ENCODE data around the gene C6orf52.

DNA sequence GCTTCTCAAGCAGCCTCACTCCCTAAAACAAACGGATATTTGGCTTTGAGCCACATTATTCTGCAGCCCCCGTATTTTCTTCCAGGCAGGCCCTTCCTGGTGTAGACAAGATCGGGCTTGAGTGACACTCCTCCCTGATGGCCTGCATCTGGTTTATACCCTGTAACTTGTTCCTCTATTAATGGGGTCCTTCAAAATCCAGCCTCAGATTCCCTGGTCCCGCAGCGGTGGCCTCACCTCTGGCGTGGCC, 28.1 kb upstream of the C6orf52 start:
- TF ChIP-seq REST (tag by site-specific recombination; IDR thresholded peaks at IDR 0.05) (no peak), RBAK (tag by site-specific recombination; IDR thresholded peaks at IDR 0.05) (no peak), ZNF560 (tag by site-specific recombination; IDR thresholded peaks at IDR 0.05; ENCODE audit: borderline replicate concordance) (no peak), ZBTB7A (tag by site-specific recombination; IDR thresholded peaks at IDR 0.05; ENCODE audit: low read depth) (no peak)
- TF ChIP-seq, protein P1, sequence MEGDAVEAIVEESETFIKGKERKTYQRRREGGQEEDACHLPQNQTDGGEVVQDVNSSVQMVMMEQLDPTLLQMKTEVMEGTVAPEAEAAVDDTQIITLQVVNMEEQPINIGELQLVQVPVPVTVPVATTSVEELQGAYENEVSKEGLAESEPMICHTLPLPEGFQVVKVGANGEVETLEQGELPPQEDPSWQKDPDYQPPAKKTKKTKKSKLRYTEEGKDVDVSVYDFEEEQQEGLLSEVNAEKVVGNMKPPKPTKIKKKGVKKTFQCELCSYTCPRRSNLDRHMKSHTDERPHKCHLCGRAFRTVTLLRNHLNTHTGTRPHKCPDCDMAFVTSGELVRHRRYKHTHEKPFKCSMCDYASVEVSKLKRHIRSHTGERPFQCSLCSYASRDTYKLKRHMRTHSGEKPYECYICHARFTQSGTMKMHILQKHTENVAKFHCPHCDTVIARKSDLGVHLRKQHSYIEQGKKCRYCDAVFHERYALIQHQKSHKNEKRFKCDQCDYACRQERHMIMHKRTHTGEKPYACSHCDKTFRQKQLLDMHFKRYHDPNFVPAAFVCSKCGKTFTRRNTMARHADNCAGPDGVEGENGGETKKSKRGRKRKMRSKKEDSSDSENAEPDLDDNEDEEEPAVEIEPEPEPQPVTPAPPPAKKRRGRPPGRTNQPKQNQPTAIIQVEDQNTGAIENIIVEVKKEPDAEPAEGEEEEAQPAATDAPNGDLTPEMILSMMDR (tag by site-specific recombination; IDR thresholded peaks at IDR 0.05) = no peak
